ENCODE data around the gene CDC25A. TPM values are rescaled to one million over a fixed set of nuclear protein-coding genes. Genes with fewer than 3 reads are reported as not detected.
"Not testable (repeated sequence)": the region's sequence is repeated elsewhere in the genome, so short reads cannot be mapped to it uniquely, and the experiment has no call there.

Gene CDC25A
- total RNA-seq: 3.8 TPM

GRCh38 chr3:48188266-48189201 lies at the start of gene CDC25A:
Gene CDC25A (minus strand): TSS chr3:48188417. CDS start chr3:48187947, 470 bp downstream.
- ATAC-seq: peak; percentile 97

DNA sequence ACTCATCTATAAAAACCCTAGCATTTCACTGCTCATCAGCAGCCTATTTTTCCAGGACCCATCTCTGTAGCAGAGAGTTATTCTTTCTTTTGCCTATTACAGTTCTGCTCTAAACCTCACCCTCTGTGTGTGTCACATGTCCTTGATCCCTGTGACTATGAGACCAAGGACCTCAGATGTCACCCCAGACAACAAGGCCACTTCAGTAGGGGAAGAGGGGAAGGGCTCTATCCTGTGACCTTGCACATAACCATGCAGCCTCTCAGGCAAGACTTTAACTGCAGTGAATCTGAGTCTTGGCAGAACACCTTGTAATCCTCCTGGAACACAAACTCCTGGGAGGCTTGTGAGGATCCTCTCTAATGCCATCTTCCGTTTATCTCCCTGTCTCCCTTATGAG lies 48.3 kb upstream of the CDC25A start:
- no peak for ATAC-seq

DNA sequence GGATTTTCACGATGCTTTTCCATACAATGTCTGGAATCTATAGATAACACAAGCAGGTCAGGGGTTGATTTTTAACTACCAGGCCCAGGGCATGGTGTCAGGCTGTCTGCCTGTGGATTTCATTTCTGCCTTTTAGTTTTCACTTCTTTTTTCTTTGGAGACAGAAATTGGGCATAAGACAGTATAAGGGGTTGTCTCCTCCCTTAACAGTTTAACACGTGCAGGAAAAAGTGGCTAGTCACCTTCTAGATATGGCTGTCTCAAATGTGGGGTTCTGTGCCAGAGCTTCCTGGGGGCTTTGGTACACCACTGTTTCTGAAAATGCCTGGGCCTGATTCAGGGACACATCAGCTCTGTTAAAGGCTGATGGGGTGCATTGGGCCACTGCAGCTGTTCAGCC lies 45.3 kb upstream of the CDC25A start:
- no peak for ATAC-seq

DNA sequence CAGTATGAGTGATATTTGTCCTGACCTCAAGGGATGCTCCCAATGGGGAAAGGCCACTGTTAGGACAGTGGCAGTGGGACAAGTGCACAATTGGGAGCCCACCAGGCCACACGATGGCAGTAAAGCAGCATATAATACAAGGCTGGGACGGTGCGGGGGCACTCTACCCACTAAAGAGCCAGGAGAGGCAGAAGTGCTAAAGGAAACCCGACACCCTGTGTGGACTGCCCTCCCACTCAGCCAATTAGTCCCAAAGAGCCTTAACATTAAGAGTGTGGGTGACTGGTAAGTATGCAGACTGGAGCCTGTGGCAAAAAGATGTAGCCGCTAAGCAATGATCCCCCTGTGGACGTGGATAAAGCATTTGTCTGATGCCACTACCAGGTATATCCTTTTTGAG lies 44.5 kb upstream of the CDC25A start:
- peak; percentile 68 for ATAC-seq

GRCh38 chr3:48232232-48232631 lies 44.0 kb upstream of the CDC25A start:
- peak; percentile 78 for ATAC-seq

DNA sequence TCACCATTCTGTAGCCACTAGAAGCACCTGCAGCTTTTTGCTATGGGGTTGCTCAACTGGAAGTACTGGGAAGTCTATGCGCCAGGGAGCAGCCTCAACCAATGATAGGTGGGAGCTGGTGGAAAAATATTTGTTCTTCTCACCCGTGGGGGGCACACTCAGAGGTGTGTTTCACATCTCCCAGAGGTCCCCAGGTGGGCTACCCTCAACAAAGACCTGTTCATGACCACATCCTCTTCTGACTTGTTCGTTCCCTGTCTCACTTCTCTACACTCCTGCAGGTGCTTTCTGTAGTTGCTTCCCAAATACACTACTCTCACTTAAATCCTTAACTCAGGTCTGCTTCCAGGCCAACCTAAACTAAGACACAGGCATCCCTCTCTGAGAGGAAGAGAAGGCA lies 38.7 kb upstream of the CDC25A start:
- ATAC-seq: no peak

DNA sequence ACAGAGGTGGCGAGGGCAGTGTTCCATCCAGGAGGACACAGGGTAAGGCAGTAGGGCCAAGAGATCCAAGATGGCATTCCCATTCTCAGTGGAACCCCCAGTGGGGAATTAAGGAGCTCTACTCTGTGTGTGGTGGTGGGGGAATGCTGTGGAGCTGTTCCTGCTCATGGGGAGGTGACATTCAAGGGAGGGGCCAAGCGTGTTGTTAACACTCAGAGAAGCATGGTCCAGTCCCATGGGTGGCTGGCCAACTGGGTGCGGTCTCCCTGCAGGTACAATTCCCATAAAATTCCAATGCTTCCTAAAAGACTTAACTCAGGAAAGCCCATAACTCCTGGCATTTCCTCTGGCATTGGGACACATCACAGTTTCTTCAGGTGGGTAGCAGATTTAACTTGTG lies 37.4 kb upstream of the CDC25A start:
- ATAC-seq: no peak

DNA sequence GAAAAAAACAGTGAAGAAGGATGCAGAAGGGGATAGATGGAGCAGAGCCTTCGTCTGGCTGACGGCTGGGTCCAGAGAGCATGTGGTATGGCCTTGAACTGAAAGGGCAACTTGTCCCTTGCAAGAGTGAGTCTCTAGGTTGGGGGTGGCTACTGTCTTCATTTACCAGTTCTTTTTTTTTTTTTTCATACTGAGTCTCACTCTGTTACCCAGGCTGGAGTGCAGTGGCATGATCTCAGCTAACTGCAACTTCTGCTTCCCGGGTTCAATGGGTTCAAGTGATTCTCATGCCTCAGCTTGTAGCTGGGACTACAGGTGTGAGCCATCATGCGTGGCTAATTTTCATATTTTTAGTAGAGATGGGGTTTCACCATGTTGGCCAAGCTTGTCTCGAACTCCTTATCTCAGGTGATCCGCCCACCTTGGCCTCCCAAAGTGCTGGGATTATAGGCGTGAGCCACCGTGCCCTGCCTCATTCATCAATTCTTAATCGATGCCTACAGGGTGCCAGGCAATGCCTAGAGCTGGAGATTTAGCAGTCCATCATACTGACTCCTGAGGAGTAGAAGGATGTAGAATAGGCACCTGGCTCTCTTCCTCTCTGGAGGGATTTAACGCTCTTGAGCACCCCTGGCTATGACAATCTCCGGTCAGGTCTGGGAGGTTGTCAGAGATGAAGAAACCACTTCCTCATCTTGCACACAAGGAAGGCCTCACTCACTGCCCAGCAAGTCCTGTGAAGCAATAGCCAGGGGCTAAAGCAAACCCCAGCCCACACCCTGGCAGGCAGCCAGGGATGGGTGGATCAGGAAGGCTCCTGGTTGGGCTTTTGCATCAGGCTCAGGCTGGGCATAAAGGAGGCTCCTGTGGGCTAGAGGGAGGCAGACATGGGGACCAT lies 34.6 kb upstream of the CDC25A start, which contains the start of gene CAMP:
TSS of gene CAMP (plus strand) at position 880 of the 898 bp plus-strand sequence. CDS start at position 897, 17 bp downstream.
- peak; percentile 85 for ATAC-seq

DNA sequence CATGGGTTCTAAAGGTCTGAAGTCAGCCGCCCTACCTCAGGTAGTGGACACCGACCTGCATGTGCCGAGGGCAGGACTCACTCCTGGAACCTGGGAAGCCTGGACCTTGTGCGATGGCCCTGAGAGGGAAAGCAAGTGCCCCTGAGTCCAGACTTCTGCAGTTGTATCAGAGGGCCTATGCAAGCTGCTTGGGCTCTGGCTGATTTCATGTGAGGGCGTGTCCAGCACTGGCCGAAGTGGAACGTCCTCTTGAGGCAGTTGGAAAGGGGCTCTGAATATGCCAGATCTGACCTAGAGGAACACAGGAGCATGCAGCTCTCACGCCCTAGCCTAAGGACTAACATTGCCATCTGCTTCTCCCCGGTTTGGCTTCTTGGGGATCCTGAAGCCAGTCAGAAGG lies 32.5 kb upstream of the CDC25A start:
- no peak for ATAC-seq

DNA sequence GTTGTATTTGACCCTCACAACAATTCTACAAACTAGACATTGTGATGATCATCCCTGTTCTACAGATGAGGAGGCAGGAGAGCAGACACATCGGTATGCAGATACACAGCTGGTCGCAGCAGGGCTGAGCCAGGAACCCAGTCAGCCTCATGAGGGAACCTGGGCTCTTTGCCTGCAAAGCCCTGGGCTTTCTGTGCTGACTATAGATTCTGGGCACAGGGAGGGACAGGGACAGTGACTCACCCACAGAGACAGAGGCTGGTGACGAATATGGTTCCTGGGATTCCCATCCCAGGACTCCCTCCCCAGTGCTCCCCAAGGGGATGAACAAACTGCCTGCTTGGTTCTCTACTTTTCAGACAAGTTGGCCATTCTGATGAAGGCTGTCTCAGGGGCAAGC lies 31.3 kb upstream of the CDC25A start:
- ATAC-seq: peak; percentile 40

DNA sequence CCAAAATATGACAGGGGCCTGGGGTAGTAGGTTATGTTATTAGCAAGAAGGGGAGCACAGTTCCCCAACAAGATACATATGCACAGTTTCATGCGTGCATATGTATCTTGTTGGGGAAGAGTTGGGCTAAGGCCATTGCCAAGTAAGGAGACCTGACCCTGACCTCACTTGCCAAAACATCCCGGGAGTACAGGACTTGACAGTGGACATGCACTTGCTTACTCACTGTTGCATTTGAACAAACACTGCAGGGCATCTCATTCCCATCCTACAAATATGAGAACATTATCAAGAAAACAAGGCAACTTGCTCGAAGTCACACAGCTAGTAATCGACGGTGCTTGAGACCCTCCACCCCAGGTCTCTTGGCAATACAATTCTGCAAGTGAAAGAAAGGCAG lies 30.3 kb upstream of the CDC25A start:
- ATAC-seq: no peak

GRCh38 chr3:48217449-48217848 lies 29.2 kb upstream of the CDC25A start:
- ATAC-seq: no peak

- no peak for ATAC-seq
Observed at GRCh38 chr3:48215876-48216275, 27.7 kb upstream of the CDC25A start.

DNA sequence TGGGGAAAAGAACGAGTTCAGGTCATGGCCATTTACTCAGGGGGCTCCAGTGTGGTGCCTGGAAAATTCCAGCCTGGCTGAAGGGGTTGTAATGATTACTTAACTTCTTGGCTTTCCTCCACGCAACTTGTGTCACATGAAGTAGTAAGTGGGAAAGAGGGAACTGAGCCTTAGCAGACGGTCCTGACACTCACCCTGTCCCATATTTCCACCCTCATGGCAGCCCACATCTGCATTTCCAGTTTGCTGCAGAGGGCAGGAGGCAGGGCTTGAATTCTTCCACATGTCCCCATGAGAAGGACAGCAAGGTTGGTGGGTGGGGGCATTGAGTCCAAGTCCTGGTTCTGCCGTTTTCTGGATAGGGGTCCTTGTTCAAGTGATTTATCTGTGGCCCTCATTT lies 27.2 kb upstream of the CDC25A start:
- ATAC-seq: no peak

DNA sequence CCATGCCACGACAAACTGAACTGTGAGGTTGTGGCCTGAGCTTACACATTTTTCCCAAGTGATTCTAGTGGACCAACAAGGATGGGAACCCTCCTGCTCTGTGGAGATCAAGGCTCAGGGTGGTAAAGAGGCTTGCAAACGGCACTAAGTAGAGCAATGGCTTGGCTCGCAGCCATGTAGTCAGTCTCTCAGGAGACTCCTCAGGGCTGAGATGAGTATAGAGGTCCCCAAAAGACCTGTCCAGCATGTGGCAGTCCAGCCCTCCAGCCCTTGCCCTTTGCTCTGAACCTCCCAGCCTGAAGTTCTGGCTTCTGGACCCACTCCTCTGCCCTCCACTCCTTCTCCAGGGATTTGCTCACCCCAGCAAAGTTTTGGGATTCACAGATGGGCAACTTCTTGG lies 26.8 kb upstream of the CDC25A start:
- no peak for ATAC-seq

GRCh38 chr3:48214225-48214624 lies 26.0 kb upstream of the CDC25A start:
- ATAC-seq: no peak

DNA sequence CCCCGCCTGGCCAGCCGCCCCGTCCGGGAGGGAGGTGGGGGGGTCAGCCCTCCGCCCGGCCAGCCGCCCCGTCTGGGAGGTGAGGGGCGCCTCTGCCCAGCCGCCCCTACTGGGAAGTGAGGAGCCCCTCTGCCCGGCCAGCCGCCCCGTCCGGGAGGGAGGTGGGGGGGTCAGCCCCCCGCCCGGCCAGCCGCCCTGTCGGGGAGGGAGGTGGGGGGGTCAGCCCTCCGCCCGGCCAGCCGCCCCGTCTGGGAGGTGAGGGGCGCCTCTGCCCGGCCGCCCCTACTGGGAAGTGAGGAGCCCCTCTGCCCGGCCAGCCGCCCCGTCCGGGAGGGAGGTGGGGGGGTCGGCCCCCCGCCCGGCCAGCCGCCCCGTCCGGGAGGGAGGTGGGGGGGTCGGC lies 23.6 kb upstream of the CDC25A start:
- not testable (repeated sequence) for ATAC-seq

- ATAC-seq: not testable (repeated sequence)
Observed at GRCh38 chr3:48210534-48210933, 22.3 kb upstream of the CDC25A start.

DNA sequence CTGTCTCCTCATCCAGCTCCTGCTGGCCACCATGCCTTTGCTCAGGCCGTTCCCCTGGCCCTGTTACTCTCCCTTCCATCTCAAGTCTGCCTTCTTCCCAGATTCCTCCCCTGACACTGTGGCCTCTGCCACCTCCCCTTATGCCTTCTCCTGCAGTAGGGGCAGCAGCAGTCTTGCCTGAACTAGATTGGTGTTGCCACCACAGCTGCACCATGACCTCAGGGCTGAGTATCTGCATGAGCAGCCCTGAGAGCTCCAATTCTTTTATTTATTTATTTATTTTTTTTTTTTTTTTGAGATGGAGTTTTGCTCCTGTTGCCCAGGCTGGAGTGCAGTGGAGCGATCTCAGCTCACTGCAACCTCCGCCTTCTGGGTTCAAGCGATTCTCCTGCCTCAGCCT lies 21.2 kb upstream of the CDC25A start:
- ATAC-seq: no peak

DNA sequence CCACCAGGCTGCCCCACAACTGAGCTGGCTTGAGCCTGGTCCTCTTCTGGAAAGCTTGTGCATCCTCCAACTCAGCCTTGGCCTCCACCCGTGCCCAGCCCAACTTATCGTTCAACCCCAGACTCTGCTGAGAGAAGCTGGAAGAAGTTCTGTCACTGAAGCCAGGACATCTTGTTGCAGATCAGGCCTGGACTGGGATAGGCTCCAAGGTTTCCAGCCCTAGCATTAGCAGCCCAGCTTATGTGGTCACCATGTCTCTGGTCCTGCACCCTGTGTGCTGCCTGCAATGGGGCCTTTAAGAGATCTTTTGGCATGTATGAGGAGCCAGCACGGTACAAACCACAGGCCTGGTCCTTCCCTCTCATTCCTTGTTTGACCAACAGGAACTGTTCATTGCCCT lies 19.9 kb upstream of the CDC25A start:
- peak; percentile 20 for ATAC-seq

DNA sequence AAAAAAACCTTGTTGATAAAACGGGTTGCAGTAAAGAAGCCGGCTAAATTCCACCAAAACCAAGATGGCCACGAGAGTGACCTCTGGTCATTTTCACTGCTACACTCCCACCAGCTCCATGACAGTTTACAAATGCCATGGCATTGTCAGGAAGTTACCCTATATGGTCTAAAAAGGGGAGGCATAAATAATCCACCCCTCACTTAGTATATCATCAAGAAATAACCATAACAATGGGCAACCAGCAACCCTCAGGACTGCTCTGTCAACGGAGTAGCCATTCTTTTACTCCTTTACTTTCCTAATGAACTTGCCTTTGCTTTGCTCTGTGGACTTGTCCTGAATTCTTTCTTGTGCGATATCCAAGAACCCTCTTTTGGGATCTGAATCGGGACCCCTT lies 14.4 kb upstream of the CDC25A start:
- ATAC-seq: no peak

GRCh38 chr3:48199117-48199516 lies 10.9 kb upstream of the CDC25A start:
- no peak for ATAC-seq

GRCh38 chr3:48196611-48197010 lies 8.4 kb upstream of the CDC25A start:
- no peak for ATAC-seq
